GM12875 (cell line): ENCODE results near the gene CD3E.

Experiments
- H3K4me3 ChIP-seq: one replicate; pipeline ENCODE4 v1.5.1; 2011; ENCODE audit warnings: low read depth, low read length, control low read depth
- CTCF ChIP-seq: IDR thresholded peaks from 2 replicates; pipeline ENCODE4 v1.5.1; 2011; ENCODE audit warnings: low read depth, mild to moderate bottlenecking, control low read depth, inconsistent platforms, low read length, moderate library complexity, borderline replicate concordance; ENCODE audit not compliant: insufficient read depth

Gene CD3E

GRCh38 chr11:118277312-118277711 is 27.2 kb upstream of the CD3E start:
- TF ChIP-seq CTCF = no peak

GRCh38 chr11:118281284-118281683 is 23.2 kb upstream of the CD3E start:
- no peak for TF ChIP-seq CTCF

More at GRCh38 chr11:118277312-118277711, 27.2 kb upstream of the CD3E start:
- H3K4me3 ChIP-seq = no peak overlapping the region

GRCh38 chr11:118282606-118283005 is 21.9 kb upstream of the CD3E start:
- TF ChIP-seq CTCF = no peak
- H3K4me3 ChIP-seq = no peak overlapping the region

More at GRCh38 chr11:118281284-118281683, 23.2 kb upstream of the CD3E start:
- H3K4me3 ChIP-seq = no peak overlapping the region

GRCh38 chr11:118283037-118283636 is 21.4 kb upstream of the CD3E start:
- no peak for TF ChIP-seq CTCF
- no peak overlapping the region for H3K4me3 ChIP-seq

GRCh38 chr11:118283756-118284350 is 20.7 kb upstream of the CD3E start:
- H3K4me3 ChIP-seq = no peak overlapping the region

GRCh38 chr11:118286545-118286944 is 18.0 kb upstream of the CD3E start:
- H3K4me3 ChIP-seq = no peak overlapping the region
- TF ChIP-seq CTCF = no peak

More at GRCh38 chr11:118283756-118284350, 20.7 kb upstream of the CD3E start:
- no peak for TF ChIP-seq CTCF

GRCh38 chr11:118287006-118287405 is 17.5 kb upstream of the CD3E start:
- H3K4me3 ChIP-seq = no peak overlapping the region
- TF ChIP-seq CTCF = no peak
